Measurements from ENCODE around the gene SPATA18.

SPATA18 gene

GRCh38 chr4:52142816-52143215 is 91.7 kb downstream of the SPATA18 start:
- Histone ChIP-seq H3K9me3 (ENCODE audit: insufficient read depth, low read length) (no peaks in the 10 kb centered on the region), H3K27me3 (ENCODE audit: low read length) (no peaks in the 10 kb centered on the region), H2AFZ (ENCODE audit: low read depth, low read length, severe bottlenecking) (no peak overlapping the region), H3K36me3 (ENCODE audit: low read length) (no peaks in the 10 kb centered on the region), H3F3A (ENCODE audit: insufficient read depth) (no peaks in the 10 kb centered on the region), H3K27ac (ENCODE audit: low read depth, low read length) (no peak overlapping the region), H3K4me3 (ENCODE audit: insufficient read depth, low read length, poor library complexity, severe bottlenecking) (no peak overlapping the region), H3K79me2 (ENCODE audit: insufficient read depth, low read length) (no peaks in the 10 kb centered on the region), H3K4me2 (ENCODE audit: low read depth, low read length, poor library complexity, severe bottlenecking) (no peak overlapping the region), H3K9me2 (replicated peaks; ENCODE audit: insufficient read depth, low read length) (no peaks in the 10 kb centered on the region), H3K9ac (ENCODE audit: low read length) (no peak overlapping the region), H4K20me1 (ENCODE audit: low read depth, low read length) (no peaks in the 10 kb centered on the region)
- TF ChIP-seq, protein P1, sequence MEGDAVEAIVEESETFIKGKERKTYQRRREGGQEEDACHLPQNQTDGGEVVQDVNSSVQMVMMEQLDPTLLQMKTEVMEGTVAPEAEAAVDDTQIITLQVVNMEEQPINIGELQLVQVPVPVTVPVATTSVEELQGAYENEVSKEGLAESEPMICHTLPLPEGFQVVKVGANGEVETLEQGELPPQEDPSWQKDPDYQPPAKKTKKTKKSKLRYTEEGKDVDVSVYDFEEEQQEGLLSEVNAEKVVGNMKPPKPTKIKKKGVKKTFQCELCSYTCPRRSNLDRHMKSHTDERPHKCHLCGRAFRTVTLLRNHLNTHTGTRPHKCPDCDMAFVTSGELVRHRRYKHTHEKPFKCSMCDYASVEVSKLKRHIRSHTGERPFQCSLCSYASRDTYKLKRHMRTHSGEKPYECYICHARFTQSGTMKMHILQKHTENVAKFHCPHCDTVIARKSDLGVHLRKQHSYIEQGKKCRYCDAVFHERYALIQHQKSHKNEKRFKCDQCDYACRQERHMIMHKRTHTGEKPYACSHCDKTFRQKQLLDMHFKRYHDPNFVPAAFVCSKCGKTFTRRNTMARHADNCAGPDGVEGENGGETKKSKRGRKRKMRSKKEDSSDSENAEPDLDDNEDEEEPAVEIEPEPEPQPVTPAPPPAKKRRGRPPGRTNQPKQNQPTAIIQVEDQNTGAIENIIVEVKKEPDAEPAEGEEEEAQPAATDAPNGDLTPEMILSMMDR (IDR thresholded peaks at IDR 0.05; ENCODE audit: insufficient read depth, low read length, poor library complexity, severe bottlenecking): no peak
- TF ChIP-seq EZH2phosphoT487 (conservative IDR thresholded peaks at IDR 0.05; ENCODE audit: low read length): no peak

GRCh38 chr4:52143815-52144214 is 92.7 kb downstream of the SPATA18 start:
- H3K27me3 ChIP-seq (ENCODE audit: low read length): no peaks in the 10 kb centered on the region
- H3K36me3 ChIP-seq (ENCODE audit: low read length): no peaks in the 10 kb centered on the region
- no peak overlapping the region for H3K9ac ChIP-seq (ENCODE audit: low read length)
- H4K20me1 ChIP-seq (ENCODE audit: low read depth, low read length): no peaks in the 10 kb centered on the region
- H3F3A ChIP-seq (ENCODE audit: insufficient read depth): no peaks in the 10 kb centered on the region
- no peaks in the 10 kb centered on the region for H3K9me2 ChIP-seq (replicated peaks; ENCODE audit: insufficient read depth, low read length)
- H3K79me2 ChIP-seq (ENCODE audit: insufficient read depth, low read length): no peaks in the 10 kb centered on the region
- no peaks in the 10 kb centered on the region for H3K9me3 ChIP-seq (ENCODE audit: insufficient read depth, low read length)
- TF ChIP-seq EZH2phosphoT487 (conservative IDR thresholded peaks at IDR 0.05; ENCODE audit: low read length): no peak
- TF ChIP-seq, protein P1 (IDR thresholded peaks at IDR 0.05; ENCODE audit: insufficient read depth, low read length, poor library complexity, severe bottlenecking): no peak
- H3K4me3 ChIP-seq (ENCODE audit: insufficient read depth, low read length, poor library complexity, severe bottlenecking): no peak overlapping the region
- H3K4me2 ChIP-seq (ENCODE audit: low read depth, low read length, poor library complexity, severe bottlenecking): no peak overlapping the region
- H2AFZ ChIP-seq (ENCODE audit: low read depth, low read length, severe bottlenecking): no peak overlapping the region
- no peak overlapping the region for H3K27ac ChIP-seq (ENCODE audit: low read depth, low read length)

- Histone ChIP-seq H2AFZ (ENCODE audit: low read depth, low read length, severe bottlenecking) (no peak overlapping the region), H3K79me2 (ENCODE audit: insufficient read depth, low read length) (no peaks in the 10 kb centered on the region), H3K9me3 (ENCODE audit: insufficient read depth, low read length) (no peaks in the 10 kb centered on the region), H3K36me3 (ENCODE audit: low read length) (no peaks in the 10 kb centered on the region), H3K4me3 (ENCODE audit: insufficient read depth, low read length, poor library complexity, severe bottlenecking) (no peak overlapping the region), H3F3A (ENCODE audit: insufficient read depth) (no peaks in the 10 kb centered on the region), H3K9ac (ENCODE audit: low read length) (no peak overlapping the region), H4K20me1 (ENCODE audit: low read depth, low read length) (no peaks in the 10 kb centered on the region), H3K27ac (ENCODE audit: low read depth, low read length) (no peak overlapping the region), H3K9me2 (replicated peaks; ENCODE audit: insufficient read depth, low read length) (no peaks in the 10 kb centered on the region), H3K27me3 (ENCODE audit: low read length) (no peaks in the 10 kb centered on the region), H3K4me2 (ENCODE audit: low read depth, low read length, poor library complexity, severe bottlenecking) (no peak overlapping the region)
- no peak for TF ChIP-seq EZH2phosphoT487 (conservative IDR thresholded peaks at IDR 0.05; ENCODE audit: low read length)
- TF ChIP-seq, protein P1 (IDR thresholded peaks at IDR 0.05; ENCODE audit: insufficient read depth, low read length, poor library complexity, severe bottlenecking): no peak
These were observed 93.3 kb downstream of the SPATA18 start for GRCh38 chr4:52144372-52144771.
